ENCODE data around the gene MCF2L2. TPM values are rescaled to one million over a fixed set of nuclear protein-coding genes. Genes with fewer than 3 reads are reported as not detected.

Gene MCF2L2
- total and polyA plus RNA-seq, 9 of the 15 experiments (the other 6 are each of a cell fraction or from before 2014, with no cell fraction given), result 0.56 to 4.2 (median 3.0) TPM

DNA sequence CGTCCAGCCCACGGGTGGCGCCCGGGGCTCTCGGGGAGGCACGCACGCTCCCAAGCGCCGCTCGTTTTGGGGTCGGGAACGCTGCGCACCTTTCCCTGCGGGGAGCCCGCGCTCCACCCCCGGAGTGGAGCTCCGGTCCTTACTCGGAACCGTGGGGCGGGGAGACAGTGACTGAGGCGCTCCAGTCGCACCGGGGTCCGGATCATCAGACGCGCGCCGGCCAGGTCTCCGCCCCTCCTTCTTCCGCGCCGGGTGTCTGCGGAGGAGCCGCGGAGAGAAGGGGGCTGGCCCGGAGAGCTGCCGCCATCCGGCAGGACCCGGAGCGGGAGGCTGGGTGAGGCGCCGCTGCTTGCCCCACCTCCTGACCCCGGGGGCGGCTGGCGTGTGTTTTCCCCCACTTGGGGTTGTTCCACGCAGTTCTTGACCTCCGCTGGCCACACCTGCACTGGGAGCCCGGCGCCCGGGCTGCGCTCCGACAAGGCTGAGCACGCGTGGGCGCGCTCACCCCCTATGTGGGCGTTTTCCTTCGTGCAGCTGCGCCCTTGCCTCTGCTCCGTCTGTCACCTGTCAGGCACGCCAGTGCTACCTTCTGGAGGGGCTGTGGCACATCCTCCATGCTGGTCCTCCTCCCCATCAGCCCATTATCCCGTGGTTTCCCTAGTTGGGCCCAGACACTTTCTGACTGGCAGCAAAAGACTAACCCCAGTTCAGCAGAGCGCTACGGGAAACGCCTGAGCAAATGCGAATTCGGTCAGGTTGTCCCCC is at the start of gene MCF2L2 (continued):
- TF ChIP-seq, protein P1, sequence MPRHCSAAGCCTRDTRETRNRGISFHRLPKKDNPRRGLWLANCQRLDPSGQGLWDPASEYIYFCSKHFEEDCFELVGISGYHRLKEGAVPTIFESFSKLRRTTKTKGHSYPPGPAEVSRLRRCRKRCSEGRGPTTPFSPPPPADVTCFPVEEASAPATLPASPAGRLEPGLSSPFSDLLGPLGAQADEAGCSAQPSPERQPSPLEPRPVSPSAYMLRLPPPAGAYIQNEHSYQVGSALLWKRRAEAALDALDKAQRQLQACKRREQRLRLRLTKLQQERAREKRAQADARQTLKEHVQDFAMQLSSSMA (CRISPR knock-in tag; IDR thresholded peaks at IDR 0.05), result no peak
- peak; percentile 63 to 73 for TF ChIP-seq NRF1 (conservative IDR thresholded peaks at IDR 0.05 in 1 of 2, IDR thresholded peaks at IDR 0.05 in 1 of 2)
- TF ChIP-seq KAT8 (IDR thresholded peaks at IDR 0.05; ENCODE audit: low read depth), result no peak
- TF ChIP-seq, protein P2, sequence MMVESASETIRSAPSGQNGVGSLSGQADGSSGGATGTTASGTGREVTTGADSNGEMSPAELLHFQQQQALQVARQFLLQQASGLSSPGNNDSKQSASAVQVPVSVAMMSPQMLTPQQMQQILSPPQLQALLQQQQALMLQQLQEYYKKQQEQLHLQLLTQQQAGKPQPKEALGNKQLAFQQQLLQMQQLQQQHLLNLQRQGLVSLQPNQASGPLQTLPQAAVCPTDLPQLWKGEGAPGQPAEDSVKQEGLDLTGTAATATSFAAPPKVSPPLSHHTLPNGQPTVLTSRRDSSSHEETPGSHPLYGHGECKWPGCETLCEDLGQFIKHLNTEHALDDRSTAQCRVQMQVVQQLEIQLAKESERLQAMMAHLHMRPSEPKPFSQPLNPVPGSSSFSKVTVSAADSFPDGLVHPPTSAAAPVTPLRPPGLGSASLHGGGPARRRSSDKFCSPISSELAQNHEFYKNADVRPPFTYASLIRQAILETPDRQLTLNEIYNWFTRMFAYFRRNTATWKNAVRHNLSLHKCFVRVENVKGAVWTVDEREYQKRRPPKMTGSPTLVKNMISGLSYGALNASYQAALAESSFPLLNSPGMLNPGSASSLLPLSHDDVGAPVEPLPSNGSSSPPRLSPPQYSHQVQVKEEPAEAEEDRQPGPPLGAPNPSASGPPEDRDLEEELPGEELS (CRISPR knock-in tag; IDR thresholded peaks at IDR 0.05; ENCODE audit: borderline replicate concordance), result no peak; the same call in 1 of the 2 replicates
- TF ChIP-seq PHF20 (IDR thresholded peaks at IDR 0.05; ENCODE audit: partially characterized antibody), result peak; percentile 88
- TF ChIP-seq CHCHD3 (CRISPR knock-in tag; IDR thresholded peaks at IDR 0.05), result no peak
- no peak for TF ChIP-seq LEF1 (IDR thresholded peaks at IDR 0.05)
- TF ChIP-seq MAFF (IDR thresholded peaks at IDR 0.05; ENCODE audit: low read length), result no peak
- TF ChIP-seq, protein P3, sequence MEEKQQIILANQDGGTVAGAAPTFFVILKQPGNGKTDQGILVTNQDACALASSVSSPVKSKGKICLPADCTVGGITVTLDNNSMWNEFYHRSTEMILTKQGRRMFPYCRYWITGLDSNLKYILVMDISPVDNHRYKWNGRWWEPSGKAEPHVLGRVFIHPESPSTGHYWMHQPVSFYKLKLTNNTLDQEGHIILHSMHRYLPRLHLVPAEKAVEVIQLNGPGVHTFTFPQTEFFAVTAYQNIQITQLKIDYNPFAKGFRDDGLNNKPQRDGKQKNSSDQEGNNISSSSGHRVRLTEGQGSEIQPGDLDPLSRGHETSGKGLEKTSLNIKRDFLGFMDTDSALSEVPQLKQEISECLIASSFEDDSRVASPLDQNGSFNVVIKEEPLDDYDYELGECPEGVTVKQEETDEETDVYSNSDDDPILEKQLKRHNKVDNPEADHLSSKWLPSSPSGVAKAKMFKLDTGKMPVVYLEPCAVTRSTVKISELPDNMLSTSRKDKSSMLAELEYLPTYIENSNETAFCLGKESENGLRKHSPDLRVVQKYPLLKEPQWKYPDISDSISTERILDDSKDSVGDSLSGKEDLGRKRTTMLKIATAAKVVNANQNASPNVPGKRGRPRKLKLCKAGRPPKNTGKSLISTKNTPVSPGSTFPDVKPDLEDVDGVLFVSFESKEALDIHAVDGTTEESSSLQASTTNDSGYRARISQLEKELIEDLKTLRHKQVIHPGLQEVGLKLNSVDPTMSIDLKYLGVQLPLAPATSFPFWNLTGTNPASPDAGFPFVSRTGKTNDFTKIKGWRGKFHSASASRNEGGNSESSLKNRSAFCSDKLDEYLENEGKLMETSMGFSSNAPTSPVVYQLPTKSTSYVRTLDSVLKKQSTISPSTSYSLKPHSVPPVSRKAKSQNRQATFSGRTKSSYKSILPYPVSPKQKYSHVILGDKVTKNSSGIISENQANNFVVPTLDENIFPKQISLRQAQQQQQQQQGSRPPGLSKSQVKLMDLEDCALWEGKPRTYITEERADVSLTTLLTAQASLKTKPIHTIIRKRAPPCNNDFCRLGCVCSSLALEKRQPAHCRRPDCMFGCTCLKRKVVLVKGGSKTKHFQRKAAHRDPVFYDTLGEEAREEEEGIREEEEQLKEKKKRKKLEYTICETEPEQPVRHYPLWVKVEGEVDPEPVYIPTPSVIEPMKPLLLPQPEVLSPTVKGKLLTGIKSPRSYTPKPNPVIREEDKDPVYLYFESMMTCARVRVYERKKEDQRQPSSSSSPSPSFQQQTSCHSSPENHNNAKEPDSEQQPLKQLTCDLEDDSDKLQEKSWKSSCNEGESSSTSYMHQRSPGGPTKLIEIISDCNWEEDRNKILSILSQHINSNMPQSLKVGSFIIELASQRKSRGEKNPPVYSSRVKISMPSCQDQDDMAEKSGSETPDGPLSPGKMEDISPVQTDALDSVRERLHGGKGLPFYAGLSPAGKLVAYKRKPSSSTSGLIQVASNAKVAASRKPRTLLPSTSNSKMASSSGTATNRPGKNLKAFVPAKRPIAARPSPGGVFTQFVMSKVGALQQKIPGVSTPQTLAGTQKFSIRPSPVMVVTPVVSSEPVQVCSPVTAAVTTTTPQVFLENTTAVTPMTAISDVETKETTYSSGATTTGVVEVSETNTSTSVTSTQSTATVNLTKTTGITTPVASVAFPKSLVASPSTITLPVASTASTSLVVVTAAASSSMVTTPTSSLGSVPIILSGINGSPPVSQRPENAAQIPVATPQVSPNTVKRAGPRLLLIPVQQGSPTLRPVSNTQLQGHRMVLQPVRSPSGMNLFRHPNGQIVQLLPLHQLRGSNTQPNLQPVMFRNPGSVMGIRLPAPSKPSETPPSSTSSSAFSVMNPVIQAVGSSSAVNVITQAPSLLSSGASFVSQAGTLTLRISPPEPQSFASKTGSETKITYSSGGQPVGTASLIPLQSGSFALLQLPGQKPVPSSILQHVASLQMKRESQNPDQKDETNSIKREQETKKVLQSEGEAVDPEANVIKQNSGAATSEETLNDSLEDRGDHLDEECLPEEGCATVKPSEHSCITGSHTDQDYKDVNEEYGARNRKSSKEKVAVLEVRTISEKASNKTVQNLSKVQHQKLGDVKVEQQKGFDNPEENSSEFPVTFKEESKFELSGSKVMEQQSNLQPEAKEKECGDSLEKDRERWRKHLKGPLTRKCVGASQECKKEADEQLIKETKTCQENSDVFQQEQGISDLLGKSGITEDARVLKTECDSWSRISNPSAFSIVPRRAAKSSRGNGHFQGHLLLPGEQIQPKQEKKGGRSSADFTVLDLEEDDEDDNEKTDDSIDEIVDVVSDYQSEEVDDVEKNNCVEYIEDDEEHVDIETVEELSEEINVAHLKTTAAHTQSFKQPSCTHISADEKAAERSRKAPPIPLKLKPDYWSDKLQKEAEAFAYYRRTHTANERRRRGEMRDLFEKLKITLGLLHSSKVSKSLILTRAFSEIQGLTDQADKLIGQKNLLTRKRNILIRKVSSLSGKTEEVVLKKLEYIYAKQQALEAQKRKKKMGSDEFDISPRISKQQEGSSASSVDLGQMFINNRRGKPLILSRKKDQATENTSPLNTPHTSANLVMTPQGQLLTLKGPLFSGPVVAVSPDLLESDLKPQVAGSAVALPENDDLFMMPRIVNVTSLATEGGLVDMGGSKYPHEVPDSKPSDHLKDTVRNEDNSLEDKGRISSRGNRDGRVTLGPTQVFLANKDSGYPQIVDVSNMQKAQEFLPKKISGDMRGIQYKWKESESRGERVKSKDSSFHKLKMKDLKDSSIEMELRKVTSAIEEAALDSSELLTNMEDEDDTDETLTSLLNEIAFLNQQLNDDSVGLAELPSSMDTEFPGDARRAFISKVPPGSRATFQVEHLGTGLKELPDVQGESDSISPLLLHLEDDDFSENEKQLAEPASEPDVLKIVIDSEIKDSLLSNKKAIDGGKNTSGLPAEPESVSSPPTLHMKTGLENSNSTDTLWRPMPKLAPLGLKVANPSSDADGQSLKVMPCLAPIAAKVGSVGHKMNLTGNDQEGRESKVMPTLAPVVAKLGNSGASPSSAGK (IDR thresholded peaks at IDR 0.05), result peak; percentile 59
- TF ChIP-seq TRIM24 (IDR thresholded peaks at IDR 0.05), result no peak
- TF ChIP-seq TEAD4 (IDR thresholded peaks at IDR 0.05; ENCODE audit: low read length), result no peak
- no peak for TF ChIP-seq TEAD4 (CRISPR knock-in tag; IDR thresholded peaks at IDR 0.05; ENCODE audit: borderline replicate concordance)
- TF ChIP-seq SAFB2 (IDR thresholded peaks at IDR 0.05; ENCODE audit: borderline replicate concordance, low read depth, low read length, severe bottlenecking), result no peak
- no peak for TF ChIP-seq ZNF217 (CRISPR knock-in tag; IDR thresholded peaks at IDR 0.05)
- TF ChIP-seq WHSC1 (IDR thresholded peaks at IDR 0.05; ENCODE audit: low read length), result no peak
